ENCODE results near the gene GUCY1A2. TPM values are rescaled to one million over a fixed set of nuclear protein-coding genes. Genes with fewer than 3 reads are reported as not detected.
"Not testable (repeated sequence)": the region's sequence is repeated elsewhere in the genome, so short reads cannot be mapped to it uniquely, and the experiment has no call there.

GUCY1A2 gene
- total RNA-seq (2014; rRNA removed; shearing (Covaris generic)): not detected in 2 replicates

DNA sequence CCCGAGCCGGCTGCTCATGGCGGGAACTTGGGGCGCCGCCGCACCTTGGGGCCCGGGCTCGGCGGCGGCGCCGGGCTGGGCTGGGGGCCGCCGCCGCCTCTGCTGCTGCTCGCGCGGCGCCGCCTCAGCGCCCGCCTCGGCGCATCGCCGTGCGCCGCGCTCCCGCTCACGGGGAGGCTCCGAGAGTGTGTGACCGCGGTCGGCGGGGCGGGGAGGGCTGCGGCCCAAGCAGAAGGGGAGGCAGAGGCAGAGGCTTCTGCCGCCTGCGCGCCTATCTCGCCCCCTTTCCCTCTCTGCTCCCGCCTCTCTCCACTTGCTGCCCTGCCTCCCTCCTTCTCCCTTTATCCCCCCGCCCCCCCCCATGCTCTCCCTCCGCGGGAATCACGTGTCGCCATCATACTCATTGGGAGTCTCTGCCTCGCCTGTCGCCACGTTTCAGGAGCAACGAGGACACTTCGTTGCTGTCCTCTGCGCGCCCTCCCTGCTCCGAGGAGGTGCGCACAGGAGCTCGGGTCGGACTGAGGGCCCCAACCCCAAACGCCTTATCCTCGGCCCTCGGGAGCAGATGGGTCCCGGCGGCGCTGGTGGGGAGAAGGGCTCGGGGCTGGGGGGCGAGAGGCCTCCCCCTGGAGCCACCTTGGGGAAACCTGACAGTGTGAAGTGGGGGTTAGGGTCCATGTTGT is at the start of gene GUCY1A2:
Gene GUCY1A2, minus strand, starts transcription at position 258 of the 683 bp plus-strand sequence. CDS start 421 bp downstream, outside the sequence.
- DNase-seq (ENCODE audit: low spot score): no peak

- DNase-seq (ENCODE audit: low spot score): no peak
These were observed 36.1 kb upstream of the GUCY1A2 start for GRCh38 chr11:107054391-107054790.

DNA sequence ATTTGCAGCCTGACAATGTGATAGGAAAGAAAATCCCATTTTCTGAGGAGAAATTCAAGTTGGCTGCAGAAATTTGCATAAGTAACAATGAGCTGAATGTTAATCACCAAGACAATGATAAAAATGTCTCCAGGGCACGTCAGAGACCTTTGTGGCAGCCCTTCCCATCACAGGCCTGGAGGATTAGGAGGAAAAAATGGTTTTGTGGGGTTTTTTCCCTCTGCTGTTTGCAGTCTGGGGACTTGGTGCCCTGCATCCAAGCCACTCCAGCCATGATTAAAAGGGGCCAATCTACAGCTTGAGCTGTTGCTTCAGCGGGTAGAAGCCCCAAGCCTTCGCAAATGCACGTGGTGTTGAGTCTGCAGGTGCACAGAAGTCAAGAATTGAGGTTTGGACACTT is 33.1 kb upstream of the GUCY1A2 start:
- not testable (repeated sequence) for DNase-seq (ENCODE audit: low spot score)

DNA sequence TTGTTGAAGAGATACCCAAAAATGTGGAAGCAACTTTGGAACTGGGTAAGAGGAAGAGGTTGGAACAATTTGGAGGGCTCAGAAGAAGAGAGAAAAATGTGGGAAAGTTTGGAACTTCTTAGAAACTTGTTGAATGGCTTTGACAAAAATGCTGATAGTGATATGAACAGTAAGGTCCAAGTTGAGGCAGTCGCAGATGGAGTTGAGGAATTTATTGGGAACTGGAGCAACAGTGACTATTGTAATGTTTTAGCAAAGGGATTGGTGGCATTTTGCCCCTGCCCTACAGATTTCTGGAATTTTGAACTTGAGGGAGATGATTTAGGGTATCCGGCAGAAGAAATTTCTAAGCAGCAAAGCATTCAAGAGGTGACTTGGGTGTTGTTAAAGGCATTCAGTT is 32.6 kb upstream of the GUCY1A2 start:
- not testable (repeated sequence) for DNase-seq (ENCODE audit: low spot score)

GRCh38 chr11:107050121-107050520 is 31.8 kb upstream of the GUCY1A2 start:
- no peak for DNase-seq (ENCODE audit: low spot score)

GRCh38 chr11:107044503-107044902 is 26.2 kb upstream of the GUCY1A2 start:
- no peak for DNase-seq (ENCODE audit: low spot score)

- DNase-seq (ENCODE audit: low spot score): no peak
These were observed 25.1 kb upstream of the GUCY1A2 start for GRCh38 chr11:107043242-107044006.

DNA sequence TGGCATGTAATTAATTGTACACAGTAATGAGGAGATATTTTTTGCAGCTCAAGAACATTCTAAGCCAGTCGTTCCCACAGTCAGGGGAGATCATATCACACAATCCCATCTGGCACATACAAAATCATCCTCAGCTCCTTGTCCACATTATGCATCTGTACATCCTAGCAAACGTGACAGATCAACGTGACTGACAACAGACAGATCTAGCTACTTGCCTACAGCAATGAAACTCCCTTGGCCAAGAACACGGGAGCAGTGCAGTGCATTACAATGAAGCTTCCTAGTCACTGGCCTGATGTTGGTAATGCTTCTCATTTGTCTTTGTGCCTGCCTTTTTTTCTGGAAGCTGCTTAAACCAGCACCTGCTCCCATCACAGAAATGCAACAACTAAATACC is 24.5 kb upstream of the GUCY1A2 start:
- DNase-seq (ENCODE audit: low spot score): no peak

- no peak for DNase-seq (ENCODE audit: low spot score)
These were observed 22.8 kb upstream of the GUCY1A2 start for GRCh38 chr11:107041088-107041444.

- no peak for DNase-seq (ENCODE audit: low spot score)
These were observed 22.3 kb upstream of the GUCY1A2 start for GRCh38 chr11:107040433-107041087.

- no peak for DNase-seq (ENCODE audit: low spot score)
These were observed 7.4 kb upstream of the GUCY1A2 start for GRCh38 chr11:107025673-107026072.

GRCh38 chr11:107020594-107020993 is 2.3 kb upstream of the GUCY1A2 start:
- no peak for DNase-seq (ENCODE audit: low spot score)

- DNase-seq (ENCODE audit: low spot score): no peak
These were observed 722 bp upstream of the GUCY1A2 start for GRCh38 chr11:107018902-107019493.

DNA sequence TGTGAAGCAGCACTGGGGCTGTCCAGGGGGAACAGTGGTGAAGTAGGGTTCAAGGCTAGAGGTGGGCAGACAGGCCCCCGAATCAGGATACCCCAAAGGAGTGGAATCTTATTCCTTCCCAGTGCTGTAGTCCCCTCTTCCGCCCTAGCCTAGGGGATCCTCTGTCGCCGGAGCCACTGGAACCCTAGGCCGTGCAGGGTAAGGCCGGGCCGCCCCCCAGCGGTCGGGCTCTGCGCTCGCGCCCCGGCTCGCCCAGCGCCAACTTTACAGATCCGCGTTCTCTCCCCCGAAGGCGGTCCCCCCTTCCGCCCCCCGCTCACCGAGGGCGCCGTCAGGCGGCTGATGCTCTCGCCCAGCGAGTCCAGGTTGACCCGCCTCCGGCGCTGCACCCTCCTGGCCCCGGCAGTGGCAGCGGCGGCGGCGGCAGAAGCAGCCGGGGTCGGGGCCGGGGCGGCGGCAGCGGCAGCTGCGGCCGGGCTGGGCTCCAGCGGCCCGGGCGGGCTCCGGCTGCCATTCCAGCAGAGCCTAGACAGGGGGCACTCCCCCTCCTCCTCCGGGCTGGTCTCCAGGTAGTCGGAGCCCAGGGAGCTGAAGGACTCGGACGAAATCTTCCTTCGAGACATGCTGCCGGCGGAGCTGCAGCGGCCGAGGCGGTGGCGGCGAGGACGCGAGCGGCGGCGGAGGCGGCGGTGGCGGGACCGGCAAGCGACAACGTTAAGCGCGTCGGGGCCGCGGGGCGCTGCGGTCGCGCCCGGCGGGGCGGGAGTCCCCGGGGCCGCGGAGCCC is 650 bp downstream of the GUCY1A2 start:
- DNase-seq (ENCODE audit: low spot score): no peak

- no peak for DNase-seq (ENCODE audit: low spot score)
These were observed 1.2 kb downstream of the GUCY1A2 start for GRCh38 chr11:107017104-107017432.

GRCh38 chr11:107014871-107015270 is 3.4 kb downstream of the GUCY1A2 start:
- DNase-seq (ENCODE audit: low spot score): no peak

- no peak for DNase-seq (ENCODE audit: low spot score)
These were observed 6.3 kb downstream of the GUCY1A2 start for GRCh38 chr11:107011977-107012376.

DNA sequence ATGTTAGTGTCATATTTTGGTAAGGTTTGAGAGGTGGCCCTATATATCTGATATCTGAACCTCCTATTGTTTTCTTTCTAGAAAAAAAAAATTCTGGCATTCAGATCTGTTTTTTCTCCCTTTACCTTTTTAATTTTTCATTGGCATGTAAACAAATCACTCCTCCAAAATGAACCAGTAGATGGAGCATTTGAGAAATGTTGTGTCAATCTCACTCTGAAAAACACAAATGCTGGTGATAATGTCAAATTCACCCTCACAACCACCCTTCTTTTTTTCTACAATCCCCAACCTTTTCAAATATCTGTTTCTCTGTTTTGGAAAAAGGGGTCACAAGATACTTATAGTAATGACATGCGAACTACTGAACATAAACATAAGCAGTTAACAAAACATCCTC is 9.1 kb downstream of the GUCY1A2 start:
- DNase-seq (ENCODE audit: low spot score): no peak

- peak; percentile 28 for DNase-seq (ENCODE audit: low spot score)
These were observed 12.0 kb downstream of the GUCY1A2 start for GRCh38 chr11:107006076-107006833.

DNA sequence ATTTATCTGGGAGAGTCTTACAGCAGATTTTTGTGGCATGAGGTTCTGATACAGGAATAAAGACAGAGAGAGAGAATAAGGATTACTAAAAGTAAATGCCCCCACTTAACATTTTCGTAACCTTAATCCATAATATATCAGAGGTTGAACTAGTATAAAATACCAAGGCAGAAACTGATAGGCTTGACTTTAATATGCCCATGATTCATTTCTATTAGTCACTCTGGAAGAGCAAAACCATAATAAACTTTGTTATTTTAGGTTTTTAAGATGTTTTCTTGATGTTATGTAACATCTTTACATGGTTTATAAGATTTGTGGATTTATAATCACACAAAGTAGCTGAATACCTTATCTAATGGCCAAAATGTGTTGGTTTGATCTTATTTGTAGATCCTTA is 19.1 kb downstream of the GUCY1A2 start:
- DNase-seq (ENCODE audit: low spot score): no peak

DNA sequence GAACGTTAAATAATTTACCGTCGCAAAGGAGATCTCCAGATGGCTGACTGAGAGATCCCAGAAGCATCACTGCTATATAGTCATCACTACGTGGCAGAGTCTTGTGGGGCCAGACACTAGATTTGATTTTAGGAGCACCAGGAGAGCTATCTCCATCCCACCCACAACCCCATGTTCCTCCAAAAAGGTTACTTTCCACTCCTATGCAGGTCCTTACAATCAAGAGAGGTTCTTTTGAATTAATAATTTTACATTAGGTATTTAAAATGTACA is 19.4 kb downstream of the GUCY1A2 start:
- DNase-seq (ENCODE audit: low spot score): no peak

Measured in HT-29 (cell line).